ENCODE results near the gene PPID. TPM values are rescaled to one million over a fixed set of nuclear protein-coding genes. Genes with fewer than 3 reads are reported as not detected.

PPID gene
- total RNA-seq, 2 experiments from 2014 or later: 10.7 to 10.8 TPM

- ChIA-PET CTCF (no interaction called here), POLR2A (interaction anchor here (0.7 kb wide), 1 partner anchor 64 kb away, joined by 3 read pairs; the partner anchor contains the start of gene FNIP2)
- no peak for ATAC-seq (ENCODE audit: poor library complexity)
- DNase-seq: no peak
- Mint-ChIP-seq H3K4me3 (no peak overlapping the region), H3K9me3 (no peaks in the 10 kb centered on the region), H3K27ac (no peak overlapping the region), H3K4me1 (ENCODE audit: low read depth) (no peaks in the 10 kb centered on the region), H3K36me3 (ENCODE audit: low read depth) (peaks cover 53% of the 10 kb centered on the region), H3K27me3 (no peaks in the 10 kb centered on the region)
- H3K4me3 ChIP-seq (ENCODE audit: low read length): no peak overlapping the region
- TF ChIP-seq CTCF (IDR thresholded peaks at IDR 0.05): no peak
- no peaks in the 10 kb centered on the region for H3K4me1 ChIP-seq (ENCODE audit: insufficient read depth, low read length)
- H3K36me3 ChIP-seq (ENCODE audit: insufficient read depth, low read length): peaks cover 34% of the 10 kb centered on the region
- no peaks in the 10 kb centered on the region for H3K27me3 ChIP-seq (ENCODE audit: control insufficient read depth in 1 of 2, insufficient read depth in 2 of 2, low read length in 2 of 2)
- H3K27ac ChIP-seq (ENCODE audit: low read depth in 1 of 2, low read length in 2 of 2): no peak overlapping the region
- no peaks in the 10 kb centered on the region for H3K9me3 ChIP-seq (ENCODE audit: control insufficient read depth in 1 of 2, insufficient read depth in 1 of 2, low read length in 2 of 2)
- intact Hi-C loops (cut with DNase I, micrococcal nuclease): no loop called here
Measured at GRCh38 chr4:158704274-158704673, 18.9 kb downstream of the PPID start.

GRCh38 chr4:158688813-158689212 lies 34.4 kb downstream of the PPID start:
- Mint-ChIP-seq H3K27ac (no peak overlapping the region), H3K9me3 (no peaks in the 10 kb centered on the region), H3K4me1 (ENCODE audit: low read depth) (no peaks in the 10 kb centered on the region), H3K27me3 (no peaks in the 10 kb centered on the region), H3K4me3 (no peak overlapping the region), H3K36me3 (ENCODE audit: low read depth) (peaks cover 49% of the 10 kb centered on the region)
- DNase-seq (no peak), ATAC-seq (ENCODE audit: poor library complexity) (no peak)
- H3K9me3 ChIP-seq (ENCODE audit: control insufficient read depth in 1 of 2, insufficient read depth in 1 of 2, low read length in 2 of 2): no peaks in the 10 kb centered on the region
- H3K4me1 ChIP-seq (ENCODE audit: insufficient read depth, low read length): no peaks in the 10 kb centered on the region
- ChIA-PET CTCF (no interaction called here), POLR2A (no interaction called here)
- H3K27ac ChIP-seq (ENCODE audit: low read depth in 1 of 2, low read length in 2 of 2): no peak overlapping the region
- no peaks in the 10 kb centered on the region for H3K27me3 ChIP-seq (ENCODE audit: control insufficient read depth in 1 of 2, insufficient read depth in 2 of 2, low read length in 2 of 2)
- H3K36me3 ChIP-seq (ENCODE audit: insufficient read depth, low read length): peaks cover 9% of the 10 kb centered on the region
- H3K4me3 ChIP-seq (ENCODE audit: low read length): no peak overlapping the region
- intact Hi-C loops (cut with DNase I, micrococcal nuclease): no loop called here
- TF ChIP-seq CTCF (IDR thresholded peaks at IDR 0.05): no peak

GRCh38 chr4:158682066-158682465 lies 41.1 kb downstream of the PPID start:
- ChIA-PET CTCF (no interaction called here), POLR2A (no interaction called here)
- DNase-seq (no peak), ATAC-seq (ENCODE audit: poor library complexity) (no peak)
- H3K27ac Mint-ChIP-seq: no peak overlapping the region
- H3K36me3 ChIP-seq (ENCODE audit: insufficient read depth, low read length): peaks cover 5% of the 10 kb centered on the region
- no peaks in the 10 kb centered on the region for H3K27me3 Mint-ChIP-seq
- no peaks in the 10 kb centered on the region for H3K9me3 Mint-ChIP-seq
- H3K9me3 ChIP-seq (ENCODE audit: control insufficient read depth in 1 of 2, insufficient read depth in 1 of 2, low read length in 2 of 2): no peaks in the 10 kb centered on the region
- no peak overlapping the region for H3K4me3 ChIP-seq (ENCODE audit: low read length)
- H3K36me3 Mint-ChIP-seq (ENCODE audit: low read depth): peaks cover 39% of the 10 kb centered on the region
- H3K27me3 ChIP-seq (ENCODE audit: control insufficient read depth in 1 of 2, insufficient read depth in 2 of 2, low read length in 2 of 2): no peaks in the 10 kb centered on the region
- intact Hi-C loops (cut with DNase I, micrococcal nuclease): no loop called here
- H3K27ac ChIP-seq (ENCODE audit: low read depth in 1 of 2, low read length in 2 of 2): no peak overlapping the region
- TF ChIP-seq CTCF (IDR thresholded peaks at IDR 0.05): no peak
- no peak overlapping the region for H3K4me3 Mint-ChIP-seq
- no peaks in the 10 kb centered on the region for H3K4me1 Mint-ChIP-seq (ENCODE audit: low read depth)
- H3K4me1 ChIP-seq (ENCODE audit: insufficient read depth, low read length): no peaks in the 10 kb centered on the region
